ENCODE data around the gene SDC3. TPM values are rescaled to one million over a fixed set of nuclear protein-coding genes. Genes with fewer than 3 reads are reported as not detected.

SDC3 gene
- total RNA-seq, 1 experiment from 2014 or later = 32.3 TPM

DNA sequence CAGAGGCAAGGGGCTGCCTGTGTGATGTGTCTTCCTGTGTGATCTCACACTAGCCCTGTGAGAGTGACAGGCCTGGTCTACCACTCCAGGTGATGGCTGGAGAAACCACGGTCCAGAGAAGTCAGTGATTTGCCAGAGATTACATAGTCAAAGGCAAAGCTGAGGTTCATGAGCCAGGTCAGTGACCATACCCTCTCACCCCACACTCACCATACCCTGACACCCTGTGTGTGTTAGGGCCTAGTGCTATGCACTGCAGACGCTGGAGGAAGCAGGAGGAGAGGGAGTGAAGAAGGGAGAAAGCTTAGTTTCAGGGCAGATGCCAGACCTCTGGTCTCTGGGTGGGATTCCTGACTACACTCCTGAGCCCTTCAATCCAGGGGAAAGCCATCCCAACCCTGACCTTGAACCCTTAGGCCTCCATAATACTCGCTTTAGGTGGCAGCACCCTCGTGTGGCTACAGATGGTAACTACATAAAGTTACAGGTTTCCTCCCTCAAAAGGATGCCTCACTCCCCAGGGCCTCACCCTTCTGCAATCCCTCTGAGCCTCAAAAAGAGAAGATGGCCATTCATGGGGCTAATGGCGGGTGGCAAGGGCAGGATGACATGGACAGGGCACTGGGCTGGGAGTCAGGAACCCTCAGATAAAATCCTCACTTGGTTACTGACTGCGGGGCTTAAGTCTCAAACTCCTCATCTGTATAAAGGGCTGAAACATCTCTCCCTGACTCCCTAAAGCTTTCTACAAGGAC is 20.8 kb upstream of the SDC3 start (continued):
- TF ChIP-seq ZNF532 (CRISPR knock-in tag; IDR thresholded peaks at IDR 0.05; ENCODE audit: borderline replicate concordance) (0 out of 2 replicates have a peak, but pooled peaks have one; percentile 4), ZNF263 (CRISPR knock-in tag; IDR thresholded peaks at IDR 0.05; ENCODE audit: low read depth) (no peak), ZNF416 (CRISPR knock-in tag; IDR thresholded peaks at IDR 0.05) (no peak), E2F5 (CRISPR knock-in tag; IDR thresholded peaks at IDR 0.05) (no peak), SMAD4 (CRISPR knock-in tag; IDR thresholded peaks at IDR 0.05) (no peak), OVOL2 (CRISPR knock-in tag; IDR thresholded peaks at IDR 0.05; ENCODE audit: borderline replicate concordance) (no peak), RORB (CRISPR knock-in tag; IDR thresholded peaks at IDR 0.05) (no peak), ZNF138 (CRISPR knock-in tag; conservative IDR thresholded peaks at IDR 0.05) (no peak), ZNF281 (CRISPR knock-in tag; IDR thresholded peaks at IDR 0.05) (no peak), NFATC4 (CRISPR knock-in tag; IDR thresholded peaks at IDR 0.05) (0 out of 2 replicates have a peak, but pooled peaks have one; percentile 7), ZSCAN18 (CRISPR knock-in tag; IDR thresholded peaks at IDR 0.05) (no peak), ZBTB21 (CRISPR knock-in tag; IDR thresholded peaks at IDR 0.05; ENCODE audit: borderline replicate concordance) (no peak), MYBL2 (CRISPR knock-in tag; IDR thresholded peaks at IDR 0.05) (no peak), IRF1 (CRISPR knock-in tag; IDR thresholded peaks at IDR 0.05) (no peak), ZNF671 (CRISPR knock-in tag; IDR thresholded peaks at IDR 0.05) (no peak), SP1 (CRISPR knock-in tag; conservative IDR thresholded peaks at IDR 0.05) (no peak), SOX15 (CRISPR knock-in tag; IDR thresholded peaks at IDR 0.05) (no peak), NR2C2 (CRISPR knock-in tag; IDR thresholded peaks at IDR 0.05) (no peak)
- TF ChIP-seq, protein P1, sequence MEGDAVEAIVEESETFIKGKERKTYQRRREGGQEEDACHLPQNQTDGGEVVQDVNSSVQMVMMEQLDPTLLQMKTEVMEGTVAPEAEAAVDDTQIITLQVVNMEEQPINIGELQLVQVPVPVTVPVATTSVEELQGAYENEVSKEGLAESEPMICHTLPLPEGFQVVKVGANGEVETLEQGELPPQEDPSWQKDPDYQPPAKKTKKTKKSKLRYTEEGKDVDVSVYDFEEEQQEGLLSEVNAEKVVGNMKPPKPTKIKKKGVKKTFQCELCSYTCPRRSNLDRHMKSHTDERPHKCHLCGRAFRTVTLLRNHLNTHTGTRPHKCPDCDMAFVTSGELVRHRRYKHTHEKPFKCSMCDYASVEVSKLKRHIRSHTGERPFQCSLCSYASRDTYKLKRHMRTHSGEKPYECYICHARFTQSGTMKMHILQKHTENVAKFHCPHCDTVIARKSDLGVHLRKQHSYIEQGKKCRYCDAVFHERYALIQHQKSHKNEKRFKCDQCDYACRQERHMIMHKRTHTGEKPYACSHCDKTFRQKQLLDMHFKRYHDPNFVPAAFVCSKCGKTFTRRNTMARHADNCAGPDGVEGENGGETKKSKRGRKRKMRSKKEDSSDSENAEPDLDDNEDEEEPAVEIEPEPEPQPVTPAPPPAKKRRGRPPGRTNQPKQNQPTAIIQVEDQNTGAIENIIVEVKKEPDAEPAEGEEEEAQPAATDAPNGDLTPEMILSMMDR (IDR thresholded peaks at IDR 0.05) = peak; percentile 87; the same call in 1 of the 2 replicates
- TF ChIP-seq, protein P2, sequence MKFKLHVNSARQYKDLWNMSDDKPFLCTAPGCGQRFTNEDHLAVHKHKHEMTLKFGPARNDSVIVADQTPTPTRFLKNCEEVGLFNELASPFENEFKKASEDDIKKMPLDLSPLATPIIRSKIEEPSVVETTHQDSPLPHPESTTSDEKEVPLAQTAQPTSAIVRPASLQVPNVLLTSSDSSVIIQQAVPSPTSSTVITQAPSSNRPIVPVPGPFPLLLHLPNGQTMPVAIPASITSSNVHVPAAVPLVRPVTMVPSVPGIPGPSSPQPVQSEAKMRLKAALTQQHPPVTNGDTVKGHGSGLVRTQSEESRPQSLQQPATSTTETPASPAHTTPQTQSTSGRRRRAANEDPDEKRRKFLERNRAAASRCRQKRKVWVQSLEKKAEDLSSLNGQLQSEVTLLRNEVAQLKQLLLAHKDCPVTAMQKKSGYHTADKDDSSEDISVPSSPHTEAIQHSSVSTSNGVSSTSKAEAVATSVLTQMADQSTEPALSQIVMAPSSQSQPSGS (CRISPR knock-in tag; IDR thresholded peaks at IDR 0.05; ENCODE audit: borderline replicate concordance, low read depth) = no peak
- TF ChIP-seq, protein P3, sequence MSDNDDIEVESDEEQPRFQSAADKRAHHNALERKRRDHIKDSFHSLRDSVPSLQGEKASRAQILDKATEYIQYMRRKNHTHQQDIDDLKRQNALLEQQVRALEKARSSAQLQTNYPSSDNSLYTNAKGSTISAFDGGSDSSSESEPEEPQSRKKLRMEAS (CRISPR knock-in tag; IDR thresholded peaks at IDR 0.05) = no peak
- TF ChIP-seq, protein P4, sequence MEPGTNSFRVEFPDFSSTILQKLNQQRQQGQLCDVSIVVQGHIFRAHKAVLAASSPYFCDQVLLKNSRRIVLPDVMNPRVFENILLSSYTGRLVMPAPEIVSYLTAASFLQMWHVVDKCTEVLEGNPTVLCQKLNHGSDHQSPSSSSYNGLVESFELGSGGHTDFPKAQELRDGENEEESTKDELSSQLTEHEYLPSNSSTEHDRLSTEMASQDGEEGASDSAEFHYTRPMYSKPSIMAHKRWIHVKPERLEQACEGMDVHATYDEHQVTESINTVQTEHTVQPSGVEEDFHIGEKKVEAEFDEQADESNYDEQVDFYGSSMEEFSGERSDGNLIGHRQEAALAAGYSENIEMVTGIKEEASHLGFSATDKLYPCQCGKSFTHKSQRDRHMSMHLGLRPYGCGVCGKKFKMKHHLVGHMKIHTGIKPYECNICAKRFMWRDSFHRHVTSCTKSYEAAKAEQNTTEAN (CRISPR knock-in tag; IDR thresholded peaks at IDR 0.05) = no peak

Data from WTC11 (cell line).